Small intestine (tissue), 7 donors: Measurements from ENCODE around the gene SLC29A1. TPM values are rescaled to one million over a fixed set of nuclear protein-coding genes. Genes with fewer than 3 reads are reported as not detected.

Experiments used
- DNase-seq, 2 donors: peaks; one replicate each; pipeline versions ENCODE4 v3.0.0 to v3.0.0-alpha.2; 2013
- FAIRE-seq: peaks from 2 replicates; lab custom pipeline; 2012; peaks lifted over from hg19 to GRCh38; lab: Jason Lieb, UNC
- H3K27ac ChIP-seq, 3 donors: one replicate each; pipeline ENCODE4 v1.5.1; 2013; ENCODE audit warnings: low read length in 2 of 3, mild to moderate bottlenecking in 2 of 3, control low read depth in 1 of 3, inconsistent platforms in 1 of 3, low read depth in 1 of 3, moderate library complexity in 1 of 3
- H3K27me3 ChIP-seq, 3 donors: one replicate each; pipeline ENCODE4 v1.6.1; 2013; ENCODE audit warnings: low read length in 3 of 3, inconsistent platforms in 1 of 3; ENCODE audit not compliant: control insufficient read depth in 3 of 3, insufficient read depth in 3 of 3
- H3K36me3 ChIP-seq, 3 donors: one replicate each; pipeline ENCODE4 v1.6.1; 2013; ENCODE audit warnings: low read length in 3 of 3, inconsistent platforms in 1 of 3, low read depth in 1 of 3, mild to moderate bottlenecking in 1 of 3, moderate library complexity in 1 of 3; ENCODE audit not compliant: control insufficient read depth in 3 of 3, insufficient read depth in 2 of 3
- H3K4me1 ChIP-seq, 3 donors: one replicate each; pipeline ENCODE4 v1.6.1; 2013; ENCODE audit warnings: low read length in 2 of 3, inconsistent platforms in 1 of 3, low read depth in 1 of 3, mild to moderate bottlenecking in 1 of 3, moderate library complexity in 1 of 3; ENCODE audit not compliant: control insufficient read depth in 3 of 3, insufficient read depth in 2 of 3
- H3K4me3 ChIP-seq, 3 donors: one replicate each; pipeline ENCODE4 v1.5.1; 2013; ENCODE audit warnings: low read length in 3 of 3, control low read depth in 1 of 3, inconsistent platforms in 1 of 3, low read depth in 1 of 3, mild to moderate bottlenecking in 1 of 3, moderate library complexity in 1 of 3
- H3K9me3 ChIP-seq, 2 donors: one replicate each; pipeline ENCODE4 v1.6.1; 2013; ENCODE audit warnings: low read depth in 1 of 2, low read length in 1 of 2; ENCODE audit not compliant: control insufficient read depth in 2 of 2, insufficient read depth in 1 of 2
- WGBS, 3 donors: extraction: QIAGEN DNeasy Blood & Tissue Kit; methylation state at CpG; one replicate each; pipeline ENCODE4 v1.1.7; 2013; 5-methylcytosine and 5-hydroxymethylcytosine counted together
- polyA plus RNA-seq, 4 donors: library from polyadenylated mRNA; stranded (reverse) in 3 of 4; unstranded in 1 of 4; fragments of 200-250 nt in 3 of 4; fragments of 120-200 nt in 1 of 4; gene quantifications; one replicate each; pipeline versions ENCODE4 v1.2.1 to v1.2.3, GENCODE V29; 2013
- donor health status: healthy with polysubstance abuse.
- donor health status: control.
- donor health status: control.
- donor health status: Bipolar disorder and iron deficiency.
- donor health status: healthy.

Gene SLC29A1
- polyA plus RNA-seq, 4 donors: 2.4 to 38.0 (median 13.6) TPM

- H3K4me3 ChIP-seq: peak overlapping the region; percentile 81 to 90 (median 83)
- peak overlapping the region; percentile 71 to 90 (median 84) for H3K27ac ChIP-seq
- H3K4me1 ChIP-seq: peaks cover 0 to 21% (median 2%) of the 10 kb centered on the region in 3 donors
- no peaks in the 10 kb centered on the region for H3K9me3 ChIP-seq
- no peaks in the 10 kb centered on the region for H3K27me3 ChIP-seq
- DNase-seq (peak in 1 of 2 donors; percentile 56), FAIRE-seq (no peak)
- WGBS, 3 donors: 12 to 18% (median 14%) methylated on average over 13 to 15 of the region's 15 CpGs
- H3K36me3 ChIP-seq: peaks cover 12 to 74% (median 14%) of the 10 kb centered on the region in 3 donors
Measured at GRCh38 chr6:44255871-44256774, 32.7 kb downstream of the SLC29A1 start.

- DNase-seq: peak in 1 of 2 donors; percentile 34
- FAIRE-seq: no peak
- H3K36me3 ChIP-seq: peaks cover 11 to 73% (median 14%) of the 10 kb centered on the region in 3 donors
- whole genome bisulfite sequencing, 3 donors: 1% methylated on average over 9 to 12 of the region's 12 CpGs
- H3K4me3 ChIP-seq: peak overlapping the region; percentile 81 to 90 (median 83)
- H3K27ac ChIP-seq: peak overlapping the region; percentile 71 to 90 (median 84)
- H3K4me1 ChIP-seq: peaks cover 0 to 21% (median 2%) of the 10 kb centered on the region in 3 donors
- no peaks in the 10 kb centered on the region for H3K9me3 ChIP-seq
- H3K27me3 ChIP-seq: no peaks in the 10 kb centered on the region
Measured at GRCh38 chr6:44256775-44257024, 33.3 kb downstream of the SLC29A1 start.

GRCh38 chr6:44257025-44257752 lies 33.8 kb downstream of the SLC29A1 start, which contains the start of gene SLC35B2:
TSS of gene SLC35B2 (minus strand) at chr6:44257528. CDS start at chr6:44257410, 118 bp downstream.
- Histone ChIP-seq H3K4me1 (peaks cover 0 to 25% (median 2%) of the 10 kb centered on the region in 3 donors), H3K4me3 (peak within 1 kb of the TSS; percentile 81 to 90 (median 83)), H3K27ac (peak within 1 kb of the TSS; percentile 71 to 90 (median 84)), H3K9me3 (no peaks in the 10 kb centered on the region), H3K36me3 (peaks cover 8 to 74% (median 12%) of the 10 kb centered on the region in 3 donors), H3K27me3 (no peaks in the 10 kb centered on the region)
- DNase-seq (peak; percentile 62 to 89), FAIRE-seq (no peak)
- WGBS, 3 donors: 0 to 1% (median 1%) methylated on average over 34 to 80 of the region's 80 CpGs

GRCh38 chr6:44257753-44258324 lies 34.4 kb downstream of the SLC29A1 start:
- Histone ChIP-seq H3K4me1 (peaks cover 2 to 31% (median 5%) of the 10 kb centered on the region in 3 donors), H3K36me3 (peaks cover 8 to 74% (median 8%) of the 10 kb centered on the region in 3 donors), H3K9me3 (no peaks in the 10 kb centered on the region), H3K27me3 (no peaks in the 10 kb centered on the region), H3K4me3 (peak overlapping the region; percentile 39 to 83 (median 81)), H3K27ac (peak overlapping the region; percentile 59 to 71 (median 71))
- no peak for DNase-seq
- WGBS, 3 donors: 25 to 30% (median 29%) methylated on average over 15 of the region's 15 CpGs
- FAIRE-seq: no peak

- Histone ChIP-seq H3K4me3 (no peak overlapping the region), H3K4me1 (peaks cover 2 to 37% (median 9%) of the 10 kb centered on the region in 3 donors), H3K9me3 (no peaks in the 10 kb centered on the region), H3K27me3 (no peaks in the 10 kb centered on the region), H3K27ac (peak overlapping the region in 1 of 3 donors; percentile 71), H3K36me3 (peaks cover 4 to 73% (median 5%) of the 10 kb centered on the region in 3 donors)
- WGBS, 3 donors: 84 to 89% (median 87%) methylated on average over 9 of the region's 9 CpGs
- DNase-seq (no peak), FAIRE-seq (no peak)
Measured at GRCh38 chr6:44258325-44258863, 35.0 kb downstream of the SLC29A1 start.

- 80 to 94% (median 87%) methylated on average over 3 of the region's 3 CpGs for WGBS, 3 donors
Measured at GRCh38 chr6:44258921-44259320, 35.5 kb downstream of the SLC29A1 start.

GRCh38 chr6:44260011-44260410 lies 36.6 kb downstream of the SLC29A1 start:
- Histone ChIP-seq H3K9me3 (no peaks in the 10 kb centered on the region), H3K27me3 (no peaks in the 10 kb centered on the region), H3K4me1 (peaks cover 2 to 46% (median 20%) of the 10 kb centered on the region in 3 donors), H3K27ac (peak overlapping the region in 1 of 3 donors; percentile 34), H3K4me3 (no peak overlapping the region), H3K36me3 (peaks cover 0 to 61% (median 3%) of the 10 kb centered on the region in 3 donors)
- DNase-seq (no peak), FAIRE-seq (no peak)
- WGBS, 3 donors: 90 to 94% (median 93%) methylated on average over 8 of the region's 8 CpGs

More at GRCh38 chr6:44258921-44259320, 35.5 kb downstream of the SLC29A1 start:
- DNase-seq (no peak), FAIRE-seq (no peak)
- H3K27ac ChIP-seq: no peak overlapping the region
- H3K4me1 ChIP-seq: peaks cover 2 to 42% (median 14%) of the 10 kb centered on the region in 3 donors
- H3K9me3 ChIP-seq: no peaks in the 10 kb centered on the region
- no peak overlapping the region for H3K4me3 ChIP-seq
- H3K36me3 ChIP-seq: peaks cover 3 to 72% (median 5%) of the 10 kb centered on the region in 3 donors
- no peaks in the 10 kb centered on the region for H3K27me3 ChIP-seq
